Brain pericyte (primary cell): ENCODE measurements around the gene TIGAR.
A peak's percentile ranks its signal among the peaks of the same experiment; 100 is the strongest.

ENCODE experiments used
- DNase-seq: peaks from one replicate; pipeline ENCODE4 v3.0.0-alpha.2; 2012; ENCODE audit warnings: low read depth, low spot score

TIGAR gene

DNA sequence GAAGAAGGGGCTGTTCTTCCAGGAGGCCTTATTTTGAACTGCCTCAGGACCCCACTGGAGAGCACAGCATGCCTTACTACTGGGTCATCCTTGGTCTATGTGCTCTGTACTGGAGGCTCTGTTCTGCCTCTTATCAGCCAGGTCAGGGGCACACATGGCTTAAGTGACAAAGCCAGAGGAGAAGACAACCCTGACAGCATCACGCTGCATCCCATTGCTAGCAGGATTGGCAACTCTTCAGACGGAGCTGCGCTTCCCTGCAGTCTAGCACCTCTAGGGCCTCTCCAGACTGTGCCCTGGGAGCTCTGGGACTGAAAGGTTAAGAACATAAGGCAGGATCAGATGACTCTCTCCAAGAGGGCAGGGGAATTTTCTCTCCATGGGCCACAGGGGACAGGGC, 17.3 kb upstream of the TIGAR start:
- no peak for DNase-seq

DNA sequence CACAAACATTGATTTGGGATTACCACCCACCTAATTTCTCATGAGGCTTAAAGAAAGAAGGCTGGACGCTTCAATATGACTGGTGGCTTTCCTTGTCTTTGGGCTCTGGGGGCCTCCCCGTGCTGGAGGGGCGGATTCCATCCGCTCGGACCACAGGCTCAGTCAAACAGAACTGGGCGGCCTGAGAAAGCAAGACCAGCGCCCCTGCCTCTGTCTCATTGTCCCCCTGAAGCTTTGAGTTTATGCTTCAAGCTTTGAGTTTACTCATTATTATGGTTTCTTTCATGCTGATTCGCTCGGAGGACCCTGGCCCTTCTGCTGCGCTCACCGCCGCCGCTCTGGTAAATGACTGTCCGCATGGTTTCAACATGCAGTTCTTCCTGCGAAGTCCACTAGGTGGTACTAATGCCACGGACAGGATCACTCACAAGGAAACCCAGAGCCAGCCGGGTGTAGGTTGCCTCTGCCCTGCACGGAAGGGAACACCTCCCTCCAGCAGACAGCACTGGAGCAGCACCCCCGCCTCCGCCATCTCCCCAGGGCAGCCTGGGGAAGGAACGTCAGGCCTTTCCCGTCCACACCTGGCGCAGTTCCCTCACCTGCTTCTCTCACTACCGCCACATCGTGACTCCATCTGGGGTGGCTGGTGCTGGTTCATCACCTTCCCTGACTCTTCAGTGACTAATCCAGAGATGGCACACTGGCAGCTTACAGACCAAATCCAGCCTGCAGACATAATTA, 13.2 kb upstream of the TIGAR start:
- DNase-seq = peak; percentile 16

DNA sequence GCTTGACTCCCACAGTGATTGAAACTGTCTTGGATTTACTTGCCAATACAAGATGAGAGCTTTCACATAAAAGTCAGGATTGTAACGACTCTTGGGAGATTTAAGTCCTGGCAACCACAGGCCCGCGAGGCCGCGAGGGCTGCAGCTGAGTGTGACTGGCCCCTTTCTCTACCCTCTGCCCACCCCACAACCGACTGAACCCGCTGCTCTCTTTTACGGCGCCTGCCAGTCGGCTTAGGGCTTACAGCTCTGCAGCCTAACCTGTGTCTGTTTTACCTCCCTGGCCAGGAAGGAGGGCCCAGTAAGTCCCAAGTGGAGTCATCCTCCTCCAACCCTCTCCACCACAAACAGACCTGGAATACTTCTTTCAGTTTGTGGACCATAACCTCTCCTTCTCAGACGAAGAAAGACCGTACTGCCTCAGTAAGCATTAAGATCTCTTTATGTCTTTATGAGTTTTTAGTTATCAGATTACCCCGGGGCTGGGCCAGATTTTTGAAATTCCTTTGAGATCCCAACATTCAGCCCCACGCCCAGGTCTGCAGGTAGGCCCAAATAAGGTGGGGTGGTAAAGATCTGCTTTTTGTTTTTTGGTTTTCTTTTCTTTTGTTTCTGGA, 12.6 kb upstream of the TIGAR start:
- DNase-seq = no peak

DNA sequence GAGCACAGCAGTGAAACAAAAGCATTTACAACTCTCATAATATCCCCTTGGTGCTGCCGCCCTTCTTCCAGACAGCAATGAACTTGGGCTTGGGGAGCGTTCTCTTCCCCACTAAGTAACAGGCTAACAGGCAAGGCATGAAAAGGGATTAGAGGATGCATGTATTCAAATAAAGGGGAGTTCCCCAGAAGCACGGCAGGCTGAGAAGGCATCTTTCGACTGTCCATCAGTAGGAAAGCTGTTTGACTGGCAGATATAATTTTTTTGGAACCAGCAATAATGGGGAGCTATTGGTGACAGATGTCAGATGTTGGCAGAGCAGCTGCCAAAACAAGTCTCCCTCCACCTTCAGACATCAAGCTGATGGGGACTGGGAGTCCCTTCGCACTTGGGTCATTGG, 9.2 kb upstream of the TIGAR start:
- DNase-seq = no peak

DNA sequence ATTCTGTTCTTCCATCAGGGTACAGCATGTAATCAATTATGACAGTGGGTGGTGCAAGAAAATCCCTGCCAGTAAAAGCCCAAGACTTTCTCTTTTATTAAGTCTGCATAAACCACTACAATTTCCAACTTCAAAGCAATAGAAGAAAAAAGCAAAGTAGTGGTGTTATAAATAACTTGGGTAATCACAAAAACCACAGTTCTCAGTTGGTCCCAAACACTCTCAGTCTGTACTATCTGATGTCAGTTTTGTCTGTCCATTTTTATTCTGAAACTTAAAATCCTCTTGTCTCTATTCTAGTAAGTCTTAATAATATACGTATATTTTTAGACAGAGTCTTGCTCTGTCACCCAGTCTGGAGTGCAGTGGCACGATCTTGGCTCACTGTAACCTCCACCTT, 8.8 kb upstream of the TIGAR start:
- no peak for DNase-seq

DNA sequence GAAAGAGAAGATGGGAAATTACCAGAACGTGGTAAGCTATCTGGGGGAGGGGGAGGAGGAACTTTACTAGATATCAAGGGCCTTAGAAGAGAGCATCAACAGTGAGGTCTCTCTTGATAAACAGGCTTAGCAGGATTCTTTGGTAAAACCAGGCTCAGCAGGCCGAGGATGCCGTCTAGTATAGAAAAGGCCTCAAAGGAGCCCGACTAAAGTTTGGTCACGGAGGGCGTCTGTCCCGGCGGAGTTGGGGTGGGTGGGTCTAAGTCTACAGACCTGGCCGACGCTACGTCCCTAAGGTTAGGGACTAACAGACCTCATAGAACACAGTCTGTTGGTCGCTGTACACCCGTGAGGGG, 538 bp upstream of the TIGAR start:
- DNase-seq = peak; percentile 11

DNA sequence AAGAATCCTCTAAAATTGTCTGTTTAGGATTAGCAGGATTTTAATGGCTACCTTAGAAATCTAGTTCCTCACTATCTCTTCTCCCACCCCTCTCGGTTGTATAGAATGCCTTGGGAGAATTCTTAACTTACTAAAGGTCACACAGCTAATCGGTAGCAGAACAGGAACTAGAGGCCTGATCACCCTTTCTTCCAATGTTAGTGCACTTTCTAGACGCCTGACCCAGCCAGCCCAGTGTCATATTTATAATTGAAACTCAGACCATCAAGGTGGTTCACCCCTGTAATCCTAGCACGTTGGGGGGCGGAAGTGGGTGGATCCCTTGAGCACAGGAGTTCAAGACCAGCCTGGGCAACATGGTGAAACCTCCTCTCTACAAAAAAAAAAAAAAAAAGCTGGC, 1.7 kb downstream of the TIGAR start:
- DNase-seq = no peak

DNA sequence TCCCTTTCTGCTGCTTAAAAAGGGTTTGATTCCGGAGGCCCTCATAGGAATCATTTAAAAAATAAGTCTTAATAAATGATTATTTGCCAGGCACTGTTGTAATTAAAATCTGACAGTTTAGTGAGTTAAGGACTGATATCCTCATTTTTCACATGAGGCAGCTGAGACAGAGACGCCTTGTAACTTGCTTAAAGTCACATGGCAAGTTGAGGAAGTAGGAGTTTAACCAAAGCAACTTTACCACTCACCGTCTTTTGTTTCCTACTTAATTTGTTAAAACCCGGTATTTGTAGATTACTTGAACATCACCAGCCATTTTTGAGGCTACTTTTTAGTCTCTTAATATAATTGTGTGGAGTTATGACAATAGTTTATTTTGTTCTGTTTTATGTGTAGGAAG, 2.4 kb downstream of the TIGAR start:
- no peak for DNase-seq

DNA sequence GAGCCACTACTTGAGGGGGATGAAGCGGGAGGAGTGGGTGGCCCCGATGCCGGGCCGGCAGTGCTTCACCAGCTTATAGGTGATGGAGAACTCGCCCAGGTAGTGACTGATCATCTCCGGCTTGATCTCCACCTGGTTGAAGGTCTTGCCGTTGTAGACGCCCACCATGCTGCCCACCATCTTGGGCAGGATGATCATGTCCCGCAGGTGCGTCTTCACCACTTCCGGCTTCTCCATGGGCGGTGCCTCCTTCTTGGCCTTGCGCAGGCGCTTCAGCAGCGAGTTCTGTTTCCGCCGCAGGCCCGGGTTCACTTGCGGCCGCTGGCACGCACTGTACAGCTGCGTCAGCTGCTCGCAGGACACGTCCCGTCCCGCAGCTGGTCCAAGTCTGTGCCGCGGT, 3.4 kb downstream of the TIGAR start:
- DNase-seq = no peak

DNA sequence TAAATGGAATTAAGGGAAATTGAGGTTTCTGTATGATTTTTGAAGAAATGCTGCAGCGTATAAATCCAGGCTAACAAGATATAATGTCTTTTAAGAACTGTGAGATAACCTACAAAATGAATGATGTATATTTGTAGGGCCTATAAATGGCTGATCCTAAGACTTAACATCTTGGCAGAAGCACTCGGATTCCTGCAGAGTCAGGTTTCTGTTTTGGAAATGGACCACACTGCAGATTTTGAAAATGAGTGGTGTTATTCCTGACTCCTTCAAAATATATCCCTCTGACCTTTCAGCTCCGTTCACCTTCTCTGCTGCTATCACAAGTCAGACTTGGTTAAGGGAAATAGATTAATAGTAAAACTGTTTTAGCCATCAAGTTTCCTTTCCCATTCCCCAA, 5.0 kb downstream of the TIGAR start:
- no peak for DNase-seq

DNA sequence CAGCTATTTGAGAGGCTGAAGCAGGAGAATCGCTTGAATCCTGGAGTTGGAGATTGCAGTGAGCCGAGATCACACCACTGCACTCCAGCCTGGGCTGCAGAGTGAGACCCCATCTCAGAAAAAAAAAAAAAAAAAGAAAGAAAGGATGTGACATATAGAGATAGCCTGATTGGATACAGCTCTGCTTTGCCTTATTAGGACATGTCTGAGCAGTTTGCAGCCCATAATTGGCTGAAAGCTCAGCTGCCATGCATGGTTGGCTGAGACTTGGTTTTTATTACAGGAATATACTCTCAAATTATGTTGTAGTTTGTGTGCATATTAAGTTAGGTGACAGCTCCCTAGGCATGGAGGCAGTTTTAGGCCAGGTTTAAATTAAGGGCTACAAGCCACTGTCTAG, 6.3 kb downstream of the TIGAR start:
- DNase-seq = no peak

DNA sequence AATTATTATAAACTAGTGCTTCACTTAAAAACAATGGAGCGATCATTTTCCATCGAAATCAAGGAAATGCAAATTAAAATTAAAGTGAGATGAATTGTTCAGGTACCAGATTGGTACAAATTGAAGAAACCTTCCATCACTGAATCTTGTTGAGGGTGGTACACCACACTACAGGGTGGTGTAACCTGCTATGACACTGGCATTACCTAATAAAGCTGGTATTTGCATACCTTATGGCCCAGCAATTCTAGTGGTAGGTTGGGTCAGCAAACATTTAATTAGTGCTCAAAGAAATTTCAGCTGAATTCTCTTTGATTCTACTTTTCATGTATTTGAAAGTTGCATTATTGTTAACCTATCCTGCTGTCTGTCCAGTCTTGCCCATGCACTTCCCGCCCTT, 9.2 kb downstream of the TIGAR start:
- no peak for DNase-seq

DNA sequence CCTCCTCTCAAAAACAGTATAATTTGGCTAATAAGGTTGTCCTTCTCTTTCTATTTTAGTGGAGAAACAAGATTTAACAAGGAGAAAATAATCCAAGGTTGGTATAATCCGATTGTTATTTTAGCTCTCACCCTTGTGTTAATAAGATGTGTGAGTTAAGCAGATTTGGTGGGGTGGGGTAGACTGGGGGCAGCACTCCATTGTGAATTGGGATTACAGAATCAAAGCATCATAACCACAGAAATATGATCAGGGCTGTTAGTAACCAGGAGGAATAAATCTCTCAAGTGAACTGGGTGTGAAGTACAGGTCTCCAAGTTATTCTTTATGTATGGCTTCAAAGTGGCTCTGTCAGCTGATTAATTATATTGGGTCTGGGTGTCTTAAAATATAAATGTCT, 10.2 kb downstream of the TIGAR start:
- DNase-seq = no peak

DNA sequence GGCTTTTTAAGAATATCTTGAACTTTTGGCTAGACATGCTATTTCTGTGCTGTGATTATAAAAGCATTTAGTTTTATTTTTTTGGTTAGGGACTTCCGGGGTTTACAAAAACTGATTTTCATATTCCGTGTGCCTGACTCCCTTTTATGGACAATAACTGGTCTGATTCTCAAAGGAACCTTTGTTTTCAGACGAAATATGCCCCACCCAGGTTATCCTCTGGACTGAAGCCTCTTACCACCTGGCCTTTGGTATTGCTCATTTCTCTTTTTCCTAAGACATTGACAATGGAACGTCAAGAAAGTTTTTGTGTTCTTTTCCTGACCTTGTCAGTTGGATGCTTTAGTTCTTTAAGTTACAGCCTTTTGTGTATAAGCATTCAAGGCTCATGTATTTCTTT, 10.8 kb downstream of the TIGAR start:
- no peak for DNase-seq

DNA sequence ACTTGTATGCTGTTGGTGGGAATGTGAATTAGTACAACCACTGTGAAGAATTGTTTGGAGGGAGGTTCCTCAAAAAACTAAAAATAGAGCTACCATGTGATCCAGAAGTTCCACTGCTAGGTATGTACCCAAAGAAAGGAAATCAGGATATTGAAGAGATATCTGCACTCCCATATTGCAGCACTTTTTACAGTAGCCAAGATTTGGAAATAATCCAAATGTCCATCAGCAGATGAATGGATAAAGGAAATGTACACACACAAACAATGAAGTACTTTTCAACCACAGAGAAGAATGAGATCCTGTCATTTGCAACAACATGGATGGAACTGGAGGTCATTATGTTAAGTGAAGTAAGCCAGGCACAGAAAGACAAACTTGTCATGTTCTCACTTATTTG, 25.9 kb downstream of the TIGAR start:
- DNase-seq = no peak

DNA sequence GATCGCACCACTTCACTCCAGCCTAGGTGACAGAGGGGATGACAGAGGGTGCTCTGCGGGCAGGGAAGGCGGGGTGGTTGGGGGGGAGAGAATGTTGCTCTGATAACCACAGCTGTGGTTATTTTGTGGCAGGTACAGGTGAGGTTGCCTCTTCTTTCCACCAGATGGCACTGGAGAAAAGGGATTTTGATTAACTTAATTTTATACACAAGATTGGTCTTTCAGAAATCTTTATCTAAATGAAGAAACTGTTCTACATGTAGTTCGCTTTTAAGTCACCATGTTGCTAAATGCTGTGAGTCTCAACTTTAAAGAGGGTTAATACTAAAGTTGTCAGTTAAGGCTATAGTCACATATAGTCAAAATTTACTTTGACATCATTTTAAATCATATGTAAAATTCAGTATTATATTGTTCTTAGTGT, 32.8 kb downstream of the TIGAR start:
- DNase-seq = no peak

DNA sequence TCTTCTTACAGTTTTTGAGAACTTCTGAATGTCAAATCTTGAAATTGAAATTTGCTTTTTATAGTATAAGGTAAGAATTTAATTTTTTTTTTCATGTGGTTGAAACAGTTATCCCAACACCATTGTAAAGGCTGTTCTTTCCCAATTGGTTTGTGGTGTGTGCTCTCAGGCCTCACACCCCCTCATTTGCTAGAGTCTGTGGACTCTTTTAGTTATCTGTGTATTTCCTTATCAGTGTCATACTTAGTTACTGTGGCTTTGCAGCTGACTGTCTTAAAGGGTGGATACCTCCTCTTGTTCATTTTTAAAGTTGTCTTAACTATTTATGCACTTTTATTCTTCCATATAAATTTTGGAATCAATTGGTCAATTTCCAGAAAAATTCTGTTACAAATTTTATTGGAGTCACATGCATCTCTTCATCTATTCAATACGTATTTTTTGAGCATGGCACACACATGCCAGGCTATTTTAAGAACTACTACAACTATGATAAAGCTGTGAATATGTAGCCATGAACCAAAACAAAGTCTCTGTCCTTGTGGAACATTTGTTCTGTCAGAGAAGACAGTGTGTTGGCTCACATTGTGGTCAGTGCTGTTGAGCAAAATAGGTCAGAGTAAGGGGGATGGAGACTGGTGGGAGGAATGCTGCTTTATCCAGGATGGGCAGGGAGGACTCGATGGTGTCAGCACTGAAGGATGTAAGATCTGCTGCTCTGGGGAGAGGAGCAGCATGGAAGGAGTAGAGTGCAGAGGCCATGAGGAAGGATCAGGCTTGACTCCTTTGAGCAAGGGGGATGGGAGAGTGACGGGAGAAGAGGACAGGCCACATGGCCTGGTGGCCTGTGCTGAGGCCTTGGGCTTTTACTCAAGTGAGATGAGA, 34.4 kb downstream of the TIGAR start:
- DNase-seq = no peak

DNA sequence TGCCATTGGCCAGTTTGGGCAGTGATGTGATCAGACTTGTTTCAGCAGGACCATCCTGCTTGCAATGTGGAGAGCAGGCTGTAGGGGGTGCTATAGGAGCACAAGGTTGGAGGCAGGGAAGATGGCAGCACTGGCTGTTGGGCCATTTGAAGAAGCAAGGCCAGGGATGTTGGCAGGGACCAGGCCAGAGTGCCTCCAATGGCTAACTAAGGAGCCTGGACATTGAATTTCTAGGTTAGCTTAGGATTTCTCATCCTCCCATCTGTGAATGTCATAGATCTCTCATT, 35.0 kb downstream of the TIGAR start:
- no peak for DNase-seq

DNA sequence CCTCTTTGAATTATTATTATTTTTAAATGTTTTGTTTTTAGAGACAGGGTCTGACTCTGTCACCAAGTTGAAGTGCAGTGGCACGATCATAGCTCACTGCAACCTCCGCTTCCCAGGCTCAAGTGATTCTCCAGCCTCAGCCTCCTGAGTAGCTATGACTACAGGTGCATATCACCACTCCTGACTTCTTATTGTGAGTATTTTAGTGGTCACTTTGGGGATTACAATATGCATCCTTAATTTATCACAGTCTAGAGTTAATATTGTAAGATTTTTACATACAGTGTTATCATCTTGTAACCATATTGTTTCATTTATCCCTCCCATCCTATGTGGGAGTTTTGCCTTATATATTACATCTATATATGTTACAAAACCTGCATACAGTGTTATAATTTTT, 45.1 kb downstream of the TIGAR start:
- DNase-seq = no peak

DNA sequence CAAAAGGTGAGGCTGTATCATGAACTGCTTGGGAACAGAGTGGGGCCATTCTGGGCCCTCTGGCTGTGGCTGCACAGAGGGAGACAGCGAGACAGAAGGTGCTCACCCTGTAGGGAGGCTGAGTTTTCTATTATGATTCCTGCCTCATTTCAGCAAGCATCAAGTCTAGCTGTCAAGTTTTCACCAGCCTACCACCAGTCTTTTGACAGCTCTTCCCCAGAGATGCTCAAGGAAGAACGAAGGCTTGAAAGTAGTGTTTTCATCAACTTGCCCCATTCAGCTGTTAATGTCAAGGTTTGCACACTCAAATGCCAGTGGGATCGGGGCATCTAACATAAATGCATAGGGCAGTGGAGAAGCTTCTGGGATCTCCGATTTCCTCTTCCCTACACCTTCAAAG, 48.5 kb downstream of the TIGAR start:
- no peak for DNase-seq

DNA sequence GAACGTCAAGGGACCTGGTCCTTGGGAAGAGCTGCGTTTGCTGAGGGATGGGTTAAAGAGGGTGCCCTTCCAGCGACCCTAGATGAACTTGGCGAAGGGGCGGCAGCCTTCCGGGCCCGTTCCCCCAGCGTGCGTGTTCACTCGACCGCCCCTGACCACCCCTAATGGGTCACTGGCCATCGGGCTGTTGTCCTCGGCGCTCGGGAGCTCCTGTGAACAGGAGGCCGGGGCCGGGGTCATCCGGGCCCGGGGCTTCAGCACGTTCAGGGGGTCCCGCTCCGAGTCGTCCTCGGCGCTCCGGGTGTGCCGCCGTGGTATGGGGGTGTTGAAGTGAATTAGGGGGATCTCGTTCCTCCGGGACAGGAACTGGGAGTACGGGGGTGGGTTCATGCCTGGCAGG, 49.3 kb downstream of the TIGAR start:
- no peak for DNase-seq

DNA sequence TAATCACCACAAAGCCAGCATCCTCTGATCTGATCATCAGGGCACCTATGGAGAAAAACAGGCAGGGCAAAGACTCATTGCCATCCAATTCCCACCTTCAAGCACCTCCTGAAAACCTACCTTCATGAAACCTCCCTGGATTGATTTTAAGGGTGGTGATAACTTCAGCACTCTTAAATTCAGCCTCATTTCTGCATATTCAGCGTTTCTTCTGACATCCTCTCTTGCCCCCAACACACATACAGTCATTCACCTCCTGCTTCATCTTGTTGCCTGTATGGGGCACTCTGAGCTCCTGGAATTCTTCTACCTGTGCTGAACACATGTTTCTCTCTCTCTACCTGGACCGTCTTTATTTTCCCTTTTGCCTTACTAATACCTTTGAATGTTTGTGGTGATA, 51.6 kb downstream of the TIGAR start:
- no peak for DNase-seq

DNA sequence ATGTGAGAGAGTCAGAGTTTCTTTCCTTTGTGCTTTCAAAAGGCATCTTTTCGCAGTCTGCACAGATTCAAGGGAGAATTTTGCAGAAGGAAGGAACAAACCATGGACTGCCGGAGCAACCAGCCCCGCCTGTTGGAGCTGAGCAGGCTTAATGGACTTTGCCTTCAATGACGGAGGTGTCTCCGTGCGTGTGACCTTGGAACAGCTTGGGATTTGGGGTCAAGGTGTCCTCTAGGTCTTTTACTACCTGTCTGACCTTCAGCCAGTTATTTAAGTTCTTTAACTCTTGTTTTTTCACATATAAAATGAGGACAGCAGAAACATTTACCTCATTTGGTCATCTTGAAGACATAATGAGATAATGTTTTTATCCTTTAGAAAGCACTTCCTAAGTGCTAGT, 54.4 kb downstream of the TIGAR start:
- no peak for DNase-seq
